NCI-H1092 (cell line): ENCODE measurements around the gene CCDC146.
"Not testable (repeated sequence)": the region's sequence is repeated elsewhere in the genome, so short reads cannot be mapped to it uniquely, and the experiment has no call there.

ENCODE experiments used
- DNase-seq: peaks from one replicate; lab custom pipeline; 2025; lab: John Stamatoyannopoulos, UW

Gene CCDC146

DNA sequence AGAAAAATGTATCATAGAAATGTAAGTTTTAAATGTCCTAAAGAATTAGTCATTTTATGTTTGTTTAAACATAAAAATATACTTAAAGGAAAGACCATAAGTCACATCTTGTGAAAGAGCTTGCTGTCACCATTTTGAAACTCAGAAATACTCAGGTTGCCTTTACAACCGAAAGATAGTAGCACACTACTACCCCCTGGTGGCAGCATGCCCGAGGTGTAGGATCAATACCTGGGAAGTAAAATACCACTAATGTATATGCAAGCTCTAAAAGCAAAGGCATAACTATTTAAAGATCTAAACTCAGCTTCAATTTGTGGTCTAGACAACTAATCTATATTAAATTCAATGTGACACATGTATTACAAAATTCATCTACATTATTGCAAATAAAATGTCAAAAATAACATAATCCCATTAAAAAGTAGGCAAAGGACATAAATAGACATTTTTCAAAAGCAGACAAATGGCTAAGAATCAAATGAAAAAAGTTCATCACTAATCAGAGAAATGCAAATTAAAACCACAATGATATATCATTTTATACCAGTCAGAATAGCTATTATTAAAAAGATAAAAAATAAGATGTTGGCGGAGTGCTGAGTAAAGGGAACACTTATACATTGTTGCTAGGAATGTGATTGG is 124.9 kb downstream of the CCDC146 start:
- peak; percentile 74 for DNase-seq

DNA sequence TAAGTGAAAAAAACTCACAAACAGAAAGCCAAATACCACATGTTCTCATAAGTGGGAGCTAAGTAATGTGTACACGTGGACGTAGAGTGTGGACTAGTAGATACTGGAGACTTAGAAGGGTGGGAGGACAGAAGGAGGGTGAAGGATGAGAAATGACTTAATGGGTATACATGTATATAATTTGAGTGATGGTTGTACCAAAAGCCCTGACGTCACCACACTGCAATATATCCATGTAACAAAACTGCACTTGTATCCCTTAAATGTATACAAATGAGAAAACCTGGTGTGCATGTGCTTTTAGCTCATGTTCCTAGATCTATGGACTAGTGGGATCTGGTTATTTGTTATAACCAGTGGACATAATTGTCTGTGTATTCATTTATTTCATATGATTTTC is 125.7 kb downstream of the CCDC146 start:
- DNase-seq, result no peak

DNA sequence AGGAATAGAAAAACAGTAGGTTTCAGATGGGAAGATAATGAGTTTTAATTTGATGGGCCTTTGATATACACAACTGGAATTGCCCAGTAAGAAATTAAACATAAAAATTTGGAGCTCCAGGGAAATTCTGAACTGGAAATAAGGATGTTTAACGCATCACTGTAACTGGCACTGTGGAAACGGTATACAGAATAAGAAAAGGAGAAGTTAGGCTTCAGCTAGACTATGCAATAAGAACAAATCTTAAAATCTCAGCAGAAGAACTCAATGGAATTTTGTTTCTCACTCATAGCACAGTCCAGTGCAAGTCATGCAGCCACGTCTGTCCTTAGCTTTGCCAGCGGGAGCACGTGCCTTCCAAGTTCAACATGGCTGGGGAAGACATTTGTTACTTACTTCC is 130.1 kb downstream of the CCDC146 start:
- DNase-seq, result no peak

DNA sequence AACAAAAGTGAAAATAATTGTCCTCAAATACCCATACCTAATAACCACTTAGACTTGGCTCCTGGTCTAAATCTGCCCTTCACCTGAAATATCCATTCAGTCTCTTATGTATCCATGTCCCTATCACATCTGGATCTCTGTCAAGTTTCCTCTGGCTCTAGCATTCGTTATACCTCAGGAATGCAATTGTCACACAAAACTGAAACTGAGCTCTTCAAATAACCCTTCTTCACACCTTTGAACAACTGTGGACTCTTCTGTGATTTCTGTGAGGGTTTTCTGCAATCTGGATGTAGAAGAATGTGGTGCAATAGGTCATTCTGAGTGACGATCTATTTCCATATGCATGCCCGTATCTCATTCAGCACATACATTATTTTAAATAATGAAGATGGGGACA is 130.7 kb downstream of the CCDC146 start:
- no peak for DNase-seq

DNA sequence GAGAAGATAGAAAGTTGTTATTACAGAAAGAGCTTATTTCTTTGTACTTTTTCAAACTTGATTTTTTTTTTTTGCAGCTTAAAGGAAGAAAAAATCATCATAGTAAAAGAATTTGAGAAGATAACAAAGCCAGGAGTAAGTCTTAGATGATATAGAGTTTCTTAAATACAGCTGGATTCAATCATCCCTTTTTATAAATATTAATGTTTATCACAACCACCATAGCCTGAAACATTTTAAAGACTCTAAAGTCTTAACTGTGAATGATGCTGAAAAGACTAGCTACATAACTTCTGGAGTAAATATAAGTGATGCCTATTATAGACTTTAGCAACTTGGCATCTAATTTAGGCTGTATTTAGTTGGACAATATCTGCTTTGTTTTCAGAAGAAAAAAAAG is 132.0 kb downstream of the CCDC146 start:
- DNase-seq, result no peak

DNA sequence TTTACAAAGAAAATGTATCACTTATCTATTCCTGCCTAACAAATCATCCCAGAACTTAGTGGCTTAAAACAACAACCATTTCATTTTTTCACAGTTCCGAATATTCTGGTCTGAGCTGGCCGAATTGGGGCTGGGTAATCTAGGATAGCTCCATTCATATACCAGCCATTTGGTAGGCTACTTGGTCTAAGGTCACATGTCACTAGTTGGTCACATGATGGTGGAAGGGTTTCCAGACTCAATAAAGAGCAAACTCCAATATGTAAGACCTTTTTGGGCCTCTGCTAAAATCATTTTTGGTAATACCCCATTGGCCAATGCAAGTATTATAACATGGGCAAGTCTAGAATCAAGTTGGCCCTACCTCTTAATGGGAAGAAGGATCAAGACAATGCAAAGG is 132.5 kb downstream of the CCDC146 start:
- DNase-seq, result no peak

DNA sequence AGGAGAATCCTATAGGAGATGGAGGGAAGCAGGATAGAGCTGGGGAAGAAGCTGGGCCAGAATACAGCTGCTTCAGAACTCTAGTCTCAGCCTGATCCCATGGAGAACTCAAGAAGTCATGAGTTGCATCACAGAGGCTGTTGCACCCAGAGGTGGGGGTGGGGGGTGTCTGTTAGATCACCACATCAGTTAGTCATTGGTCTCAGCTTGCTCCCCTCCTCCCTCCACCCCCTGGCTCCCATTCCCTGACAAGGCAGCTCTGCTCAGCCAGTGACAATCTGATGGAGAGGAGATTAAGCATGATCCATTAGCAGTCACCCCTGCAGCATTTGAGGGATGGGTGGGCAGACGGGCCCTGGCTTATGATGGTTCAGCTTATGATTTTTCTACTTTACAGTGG is 135.6 kb downstream of the CCDC146 start:
- DNase-seq, result no peak

DNA sequence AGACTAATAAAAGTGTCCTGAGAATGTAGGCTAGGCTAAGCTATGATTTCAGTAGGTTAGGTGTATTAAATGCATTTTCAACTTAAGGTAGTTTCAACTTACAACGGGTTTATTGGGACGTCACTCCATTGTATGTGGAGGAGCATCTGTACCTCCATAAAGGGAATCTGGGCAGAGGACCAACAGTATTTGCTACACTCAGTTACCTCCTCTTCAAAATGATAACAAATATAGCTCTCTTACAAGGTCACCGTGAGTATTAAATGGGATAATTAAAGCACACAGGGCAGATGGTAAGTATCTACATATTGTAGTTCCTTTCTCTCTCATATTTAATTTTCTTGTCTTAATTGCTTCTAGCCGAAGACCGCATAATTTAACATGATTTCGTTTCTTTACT is 136.2 kb downstream of the CCDC146 start:
- DNase-seq, result peak; percentile 86

DNA sequence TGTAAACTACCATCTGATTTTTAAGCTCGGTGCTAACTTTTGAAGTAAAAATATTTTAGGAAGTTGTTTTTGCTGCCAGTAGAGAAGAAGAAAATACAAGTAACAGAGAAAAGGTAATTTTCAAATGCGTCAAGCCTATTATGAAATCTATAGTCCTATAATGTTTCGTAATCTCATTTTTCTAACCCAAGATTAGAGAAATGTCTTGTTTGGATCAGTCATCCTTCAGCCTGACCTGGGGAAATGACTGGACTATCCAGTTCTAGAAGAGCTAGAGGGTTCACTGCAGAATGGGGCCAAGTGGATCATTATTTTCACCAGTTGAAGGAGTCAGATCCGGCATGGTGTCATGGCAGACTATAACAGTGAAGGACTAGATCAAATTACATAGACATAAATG is 139.9 kb downstream of the CCDC146 start:
- no peak for DNase-seq

DNA sequence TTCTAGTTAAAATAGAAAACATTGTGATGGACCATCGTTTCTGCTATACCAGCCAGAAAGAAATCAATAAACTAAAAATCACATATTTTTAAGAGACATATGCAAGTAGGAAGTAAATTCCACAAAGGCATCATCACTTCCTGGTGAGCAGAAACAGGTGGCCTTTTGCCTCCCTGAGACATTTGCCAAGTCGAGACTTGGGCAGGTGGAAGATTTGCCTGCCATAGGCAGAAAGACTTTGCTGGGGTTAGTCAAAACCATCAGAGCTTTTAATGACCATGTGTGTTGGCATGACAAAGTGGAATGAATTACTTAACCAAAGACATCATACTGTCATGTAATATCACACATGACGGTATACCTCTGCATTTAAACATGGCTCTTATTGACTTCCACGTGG is 143.3 kb downstream of the CCDC146 start:
- no peak for DNase-seq

DNA sequence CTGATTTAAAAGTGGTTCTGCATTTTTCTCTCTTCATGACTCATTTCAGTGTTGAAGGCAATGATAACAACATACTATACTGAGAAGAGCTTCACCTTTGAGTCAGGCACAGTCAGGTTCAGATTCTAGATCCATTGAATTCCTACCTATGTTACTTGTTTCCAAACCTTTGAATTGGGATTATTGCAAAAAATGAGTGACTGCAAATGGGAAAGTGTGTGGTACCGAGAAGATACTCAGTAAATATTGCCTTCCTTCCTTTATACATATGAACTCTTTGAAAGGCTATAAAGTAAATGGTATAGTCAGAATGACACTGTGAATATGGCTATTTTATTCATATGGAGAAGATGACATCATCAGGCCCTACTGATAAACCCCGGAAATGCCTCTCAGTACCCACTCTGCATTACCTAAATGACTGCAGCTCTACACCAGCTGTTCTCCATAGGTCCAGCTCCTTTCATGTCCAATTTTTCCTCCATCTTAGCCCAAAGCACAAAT is 143.9 kb downstream of the CCDC146 start:
- no peak for DNase-seq

DNA sequence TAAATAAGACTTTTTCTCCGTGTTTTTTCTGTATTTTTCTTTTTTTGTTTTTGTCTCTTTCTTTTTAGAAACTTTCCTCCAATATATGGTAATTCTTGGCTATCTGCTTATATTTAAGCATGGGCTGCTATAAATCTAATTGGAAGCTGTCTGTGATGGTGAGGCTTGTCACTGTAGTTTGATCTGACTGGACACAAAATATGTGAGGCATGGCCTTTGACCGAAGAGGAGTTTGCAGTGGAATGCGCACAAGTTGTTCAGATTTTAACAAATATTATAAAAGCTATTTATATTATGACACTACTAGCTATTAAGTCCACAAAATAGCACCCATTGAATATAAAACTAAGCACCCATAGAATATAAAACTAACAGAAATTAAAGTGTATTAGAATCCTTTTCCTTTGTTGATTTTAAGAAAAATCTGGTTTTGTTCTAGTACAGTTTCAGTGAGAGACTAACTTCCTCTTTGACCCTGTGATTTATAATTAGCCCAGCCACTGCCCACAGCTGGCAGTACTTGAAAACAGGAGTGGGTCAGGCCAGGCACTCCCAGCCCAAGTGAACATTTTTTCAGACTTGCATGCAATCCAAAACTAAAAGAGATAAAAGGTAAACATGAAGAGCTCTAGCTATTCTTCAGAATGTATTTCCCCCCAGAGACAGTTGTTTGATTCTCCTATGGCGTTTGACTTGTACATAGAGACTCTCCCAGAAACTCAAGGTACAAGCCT is 147.1 kb downstream of the CCDC146 start:
- DNase-seq, result no peak

DNA sequence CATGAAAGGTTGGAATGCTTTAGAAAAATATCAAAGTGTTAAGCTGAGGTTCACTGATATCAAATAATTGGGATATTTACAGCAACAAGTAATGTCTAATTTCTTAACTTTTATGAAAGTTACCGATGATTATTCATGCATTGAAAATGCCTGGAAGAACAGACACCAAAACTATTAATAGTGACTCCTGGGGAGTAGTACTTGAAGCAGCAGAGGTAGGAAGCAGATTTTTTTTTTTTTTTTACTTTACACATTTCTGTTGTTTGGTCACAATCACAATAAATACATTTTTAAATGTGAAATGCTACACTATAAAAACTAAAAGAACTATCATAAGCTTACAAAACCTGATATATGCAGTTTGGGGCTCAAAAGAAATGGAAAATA is 147.7 kb downstream of the CCDC146 start:
- DNase-seq, result no peak

DNA sequence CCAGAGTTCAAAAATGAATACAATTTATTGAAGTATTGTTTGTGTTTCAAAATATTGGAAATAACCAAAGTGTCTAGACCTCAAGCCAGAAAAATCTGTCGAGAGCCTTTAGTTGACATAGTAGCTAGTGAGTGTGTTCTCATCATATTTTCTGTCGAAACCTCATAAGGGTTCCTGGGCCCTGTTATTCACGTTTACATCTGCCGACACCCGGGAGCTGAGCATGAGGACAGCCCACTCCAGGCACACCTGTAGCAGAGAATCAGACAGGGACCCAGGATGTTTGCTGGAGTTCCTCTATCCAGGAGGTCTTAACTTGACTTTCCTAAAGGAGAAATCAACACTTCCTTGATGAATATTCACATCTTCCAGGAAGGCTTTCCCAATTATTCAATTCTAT is 149.4 kb downstream of the CCDC146 start:
- no peak for DNase-seq

DNA sequence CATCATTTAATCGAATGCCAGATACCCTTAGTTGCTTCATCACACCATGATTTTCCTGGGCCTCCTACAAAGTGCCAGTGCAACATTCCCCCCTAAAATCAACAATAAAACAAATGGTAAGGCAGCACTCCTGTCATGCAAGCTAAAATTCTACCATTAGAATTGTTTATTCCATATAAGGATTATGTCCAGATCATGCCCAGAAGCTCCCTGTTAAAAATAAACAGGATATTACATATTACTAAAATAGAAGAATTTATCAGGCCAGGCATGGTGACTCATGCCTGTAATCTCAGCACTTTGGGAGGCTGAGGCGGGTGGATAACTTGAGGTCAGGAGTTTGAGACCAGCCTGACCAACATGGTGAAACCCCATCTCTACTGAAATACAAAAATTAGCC is 153.2 kb downstream of the CCDC146 start:
- DNase-seq, result not testable (repeated sequence)

DNA sequence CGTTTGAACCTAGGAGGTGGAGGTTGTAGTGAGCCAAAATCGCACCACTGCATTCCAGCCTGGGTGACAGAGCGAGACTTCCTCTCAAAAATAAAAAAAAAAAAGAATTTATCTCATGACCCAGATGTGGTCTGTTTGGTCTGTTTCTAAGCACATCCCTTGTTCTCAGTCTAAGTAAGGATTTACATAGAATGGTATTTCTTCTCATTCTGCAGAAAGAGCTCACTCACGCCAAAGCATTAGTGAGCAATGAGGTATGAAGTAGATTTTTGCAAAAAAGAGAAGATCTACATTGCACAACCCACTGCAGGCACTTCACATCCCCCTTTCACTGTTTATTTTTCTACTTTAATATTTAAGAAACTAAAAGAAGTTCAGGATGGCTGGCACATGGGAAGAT is 153.7 kb downstream of the CCDC146 start:
- no peak for DNase-seq

DNA sequence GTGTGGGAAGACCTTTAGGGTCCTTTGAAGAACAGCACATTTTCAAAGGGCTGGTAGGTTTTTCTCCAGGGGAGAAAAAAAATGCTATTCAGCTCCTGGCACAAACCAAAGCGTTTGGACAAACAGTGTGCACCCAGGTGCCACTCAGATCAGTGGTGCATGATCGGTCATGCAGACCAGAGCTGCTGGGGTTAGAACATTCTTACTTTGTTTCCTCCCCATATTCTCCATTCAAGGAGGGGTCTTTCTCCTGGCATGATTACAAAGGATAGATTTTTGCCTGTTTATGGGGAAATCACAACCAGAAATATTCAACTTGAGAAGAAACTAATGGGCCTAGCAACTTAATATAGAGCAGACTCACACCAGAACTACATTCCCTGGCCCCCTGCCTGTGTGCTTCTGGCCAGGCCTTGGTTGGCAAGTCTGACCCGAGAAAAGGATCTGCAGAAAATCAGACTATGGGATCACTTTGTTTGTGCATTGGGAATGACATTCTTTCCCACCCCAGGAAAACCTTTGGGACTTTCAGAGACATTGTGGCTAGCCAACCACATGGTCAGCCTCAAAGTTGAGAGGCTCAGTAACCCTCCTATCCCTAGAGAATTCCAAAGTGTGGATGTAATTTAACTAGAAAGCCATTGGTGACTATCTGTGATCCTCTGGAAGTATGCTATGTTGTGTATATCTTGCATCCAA is 159.5 kb downstream of the CCDC146 start:
- peak; percentile 1 for DNase-seq

DNA sequence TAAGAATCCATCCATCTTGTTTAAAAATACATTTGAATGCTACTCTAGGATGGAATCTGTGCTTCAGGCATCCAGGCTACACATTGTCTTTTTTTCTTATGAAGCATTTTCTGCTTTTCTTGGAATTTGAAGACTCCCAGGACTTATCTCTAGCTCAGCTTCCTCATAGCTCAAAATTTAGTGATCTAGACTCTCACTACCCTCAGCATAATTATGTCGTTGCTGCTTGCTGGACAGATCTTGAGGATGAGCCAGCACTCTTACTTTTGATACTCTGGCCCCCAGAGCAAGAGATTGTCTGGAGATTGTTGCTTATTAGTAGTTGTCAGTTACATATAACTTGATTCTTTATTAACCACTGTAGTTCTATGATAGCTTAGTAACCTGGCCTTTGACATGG is 160.5 kb downstream of the CCDC146 start:
- DNase-seq, result no peak

DNA sequence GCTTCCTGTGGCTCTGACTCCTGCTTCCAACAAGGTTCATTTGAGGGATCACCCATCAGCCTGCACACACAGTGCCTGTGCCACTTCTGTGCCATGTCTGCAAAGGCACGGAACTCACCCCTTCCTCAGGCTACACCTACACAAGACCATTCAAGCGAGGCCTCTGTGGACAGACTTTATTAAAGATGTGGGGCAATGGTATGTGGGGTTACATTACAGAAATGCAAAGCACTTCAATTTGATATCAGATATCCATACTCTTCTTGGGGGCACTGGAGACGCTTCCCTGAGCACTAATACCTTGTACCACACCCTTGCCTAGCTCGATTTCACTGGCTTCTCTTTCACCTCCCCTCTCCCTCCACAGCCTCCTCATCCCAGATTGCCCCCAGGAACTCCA is 161.6 kb downstream of the CCDC146 start:
- DNase-seq, result no peak

DNA sequence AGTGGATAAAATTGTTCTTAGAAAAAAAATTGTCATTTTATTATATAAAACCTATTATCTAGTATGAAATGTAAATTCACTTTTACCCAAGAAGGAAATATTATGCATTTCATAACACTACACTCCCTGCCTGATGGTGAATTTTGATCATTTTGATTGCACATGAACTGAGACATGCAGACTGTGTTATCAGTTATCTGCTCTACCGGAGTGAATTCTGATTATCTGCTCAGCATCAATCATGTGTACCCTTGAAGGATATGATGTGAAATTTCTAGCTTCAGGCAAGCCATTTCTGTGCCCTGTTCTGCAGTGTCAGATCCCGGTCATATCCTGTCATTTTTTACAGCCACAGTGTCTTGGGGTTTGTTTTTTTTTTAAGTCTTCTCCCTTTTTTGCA is 162.2 kb downstream of the CCDC146 start:
- DNase-seq, result no peak

DNA sequence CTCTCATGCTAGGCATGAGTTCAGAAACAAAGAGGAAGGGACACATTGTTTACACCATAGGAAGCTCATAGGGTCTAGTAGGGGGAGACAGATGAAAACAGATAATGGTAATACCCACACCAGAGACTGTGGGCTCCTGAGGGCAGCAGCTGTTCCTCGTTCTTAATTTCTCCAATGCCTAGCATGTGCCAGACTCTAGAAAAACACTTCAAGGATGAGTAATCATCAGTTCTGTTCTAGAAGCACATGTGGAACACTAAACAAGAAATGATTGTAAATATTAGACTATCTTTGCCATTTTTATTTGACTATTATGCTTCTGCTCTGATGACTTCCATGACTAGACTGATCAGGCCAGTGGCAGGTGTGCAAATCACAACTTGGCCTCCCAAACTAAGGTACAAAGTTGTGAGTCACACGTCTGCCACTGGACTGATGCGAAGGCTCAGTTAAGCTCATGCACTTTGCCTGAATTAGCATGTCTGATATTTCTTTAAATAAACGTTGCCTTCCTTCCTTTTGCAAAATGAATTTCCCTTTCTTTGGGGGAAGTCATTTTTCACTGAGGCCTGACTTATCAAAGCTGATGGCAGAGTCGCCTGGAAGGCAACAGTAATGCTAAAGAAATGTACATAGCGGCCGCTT is 166.4 kb downstream of the CCDC146 start:
- DNase-seq, result no peak

DNA sequence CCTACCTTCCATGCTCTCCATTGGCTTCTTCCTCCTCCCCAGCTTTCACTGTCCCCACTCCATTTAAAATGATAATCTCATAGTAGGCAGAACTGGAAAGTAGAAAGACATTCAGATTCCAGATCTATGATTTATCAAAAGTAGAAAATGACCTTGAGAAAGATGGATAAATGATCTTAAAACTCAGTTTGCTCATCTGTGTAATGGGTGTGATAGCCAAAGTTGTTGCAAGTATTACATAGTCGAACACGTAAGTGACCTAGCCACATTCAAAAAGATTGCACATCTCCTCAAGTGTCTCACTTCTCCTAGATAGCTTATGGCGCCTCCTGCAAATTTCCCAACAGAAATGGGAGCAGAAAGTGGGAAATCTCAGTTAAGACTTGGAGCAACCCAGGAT is 167.0 kb downstream of the CCDC146 start:
- DNase-seq, result no peak

DNA sequence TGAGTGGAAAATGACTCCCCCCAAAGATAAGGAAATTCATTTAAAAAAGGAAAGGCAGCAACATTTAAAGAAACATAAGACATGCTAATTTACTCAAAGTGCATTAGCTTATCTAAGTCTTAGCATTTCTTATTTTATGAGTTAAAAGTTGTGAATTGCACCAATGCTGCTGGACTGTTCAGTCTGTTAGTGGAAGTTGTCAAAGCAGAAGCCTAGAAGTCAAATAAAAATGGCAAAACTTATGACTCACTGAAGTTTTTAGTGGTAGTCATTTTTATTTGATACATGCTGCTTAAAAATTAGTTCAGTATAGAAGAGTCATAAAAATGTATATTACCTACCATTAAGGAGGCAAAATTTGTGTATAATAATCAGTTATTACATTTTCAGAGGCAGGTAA is 168.0 kb downstream of the CCDC146 start:
- DNase-seq, result no peak
